ENCODE results near the gene PLXNA4. TPM values are rescaled to one million over a fixed set of nuclear protein-coding genes. Genes with fewer than 3 reads are reported as not detected.

PLXNA4 gene
- total RNA-seq, 2 donors from 2014 or later = 0.41 to 2.8 TPM

GRCh38 chr7:132149436-132150304, 426.6 kb downstream of the PLXNA4 start:
- H3K4me3 ChIP-seq = no peak overlapping the region
- no peaks in the 10 kb centered on the region for H3K4me1 ChIP-seq (replicated peaks)
- no peak overlapping the region for H3K27ac ChIP-seq
- DNase-seq (ENCODE audit: low spot score) = no peak
- intact Hi-C loops (cut with DNase I) = no loop called here
- H3K9me3 ChIP-seq = no peaks in the 10 kb centered on the region
- TF ChIP-seq POLR2AphosphoS5 (IDR thresholded peaks at IDR 0.05) (no peak), POLR2A (IDR thresholded peaks at IDR 0.05) (no peak), CTCF (IDR thresholded peaks at IDR 0.05) (no peak)
- no peaks in the 10 kb centered on the region for H3K36me3 ChIP-seq
- 62% methylated on average over 8 of the region's 8 CpGs for WGBS
- H3K27me3 ChIP-seq (replicated peaks; ENCODE audit: insufficient read depth) = no peaks in the 10 kb centered on the region

GRCh38 chr7:132148876-132149275, 427.4 kb downstream of the PLXNA4 start:
- TF ChIP-seq CTCF (IDR thresholded peaks at IDR 0.05) = no peak
- no peak for TF ChIP-seq POLR2AphosphoS5 (IDR thresholded peaks at IDR 0.05)
- no peak for TF ChIP-seq POLR2A (IDR thresholded peaks at IDR 0.05)
- 76% methylated on average over 3 of the region's 3 CpGs for WGBS
- intact Hi-C loops (cut with DNase I) = no loop called here
- no peak for DNase-seq (ENCODE audit: low spot score)
- Histone ChIP-seq H3K36me3 (no peaks in the 10 kb centered on the region), H3K27ac (no peak overlapping the region), H3K4me3 (no peak overlapping the region), H3K9me3 (no peaks in the 10 kb centered on the region), H3K4me1 (replicated peaks) (no peaks in the 10 kb centered on the region), H3K27me3 (replicated peaks; ENCODE audit: insufficient read depth) (no peaks in the 10 kb centered on the region)

- Histone ChIP-seq H3K4me3 (no peak overlapping the region), H3K9me3 (no peaks in the 10 kb centered on the region), H3K27me3 (replicated peaks; ENCODE audit: insufficient read depth) (no peaks in the 10 kb centered on the region), H3K4me1 (replicated peaks) (no peaks in the 10 kb centered on the region), H3K27ac (no peak overlapping the region), H3K36me3 (no peaks in the 10 kb centered on the region)
- no peak for DNase-seq (ENCODE audit: low spot score)
- 73% methylated on average over 8 of the region's 8 CpGs for WGBS
- TF ChIP-seq POLR2AphosphoS5 (IDR thresholded peaks at IDR 0.05) (no peak), POLR2A (IDR thresholded peaks at IDR 0.05) (no peak), CTCF (IDR thresholded peaks at IDR 0.05) (no peak)
- intact Hi-C loops (cut with DNase I) = no loop called here
These were observed 430.8 kb downstream of the PLXNA4 start for GRCh38 chr7:132145466-132145865.

GRCh38 chr7:132145063-132145462, 431.2 kb downstream of the PLXNA4 start:
- no peak overlapping the region for H3K4me3 ChIP-seq
- no peak for DNase-seq (ENCODE audit: low spot score)
- H3K4me1 ChIP-seq (replicated peaks) = no peaks in the 10 kb centered on the region
- TF ChIP-seq POLR2A (IDR thresholded peaks at IDR 0.05) (no peak), CTCF (IDR thresholded peaks at IDR 0.05) (no peak), POLR2AphosphoS5 (IDR thresholded peaks at IDR 0.05) (no peak)
- H3K27me3 ChIP-seq (replicated peaks; ENCODE audit: insufficient read depth) = no peaks in the 10 kb centered on the region
- H3K36me3 ChIP-seq = no peaks in the 10 kb centered on the region
- no peak overlapping the region for H3K27ac ChIP-seq
- H3K9me3 ChIP-seq = no peaks in the 10 kb centered on the region
- WGBS = 89% methylated on average over 9 of the region's 9 CpGs
- intact Hi-C loops (cut with DNase I) = no loop called here

GRCh38 chr7:132142006-132142405, 434.3 kb downstream of the PLXNA4 start:
- H3K36me3 ChIP-seq = no peaks in the 10 kb centered on the region
- TF ChIP-seq POLR2A (IDR thresholded peaks at IDR 0.05) (no peak), POLR2AphosphoS5 (IDR thresholded peaks at IDR 0.05) (no peak), CTCF (IDR thresholded peaks at IDR 0.05) (no peak)
- intact Hi-C loops (cut with DNase I) = no loop called here
- no peak for DNase-seq (ENCODE audit: low spot score)
- H3K4me3 ChIP-seq = no peak overlapping the region
- H3K27ac ChIP-seq = no peak overlapping the region
- 96% methylated on average over 3 of the region's 3 CpGs for WGBS
- H3K4me1 ChIP-seq (replicated peaks) = no peaks in the 10 kb centered on the region
- H3K27me3 ChIP-seq (replicated peaks; ENCODE audit: insufficient read depth) = no peaks in the 10 kb centered on the region
- no peaks in the 10 kb centered on the region for H3K9me3 ChIP-seq

All from prostate gland (tissue), 2 donors.